DND-41 (cell line): Measurements from ENCODE around the gene KCNJ11.

Experiments used
- EZH2 ChIP-seq: IDR thresholded peaks from 3 replicates; pipeline ENCODE4 v1.6.1; 2012; ENCODE audit warnings: borderline replicate concordance, low read depth, mild to moderate bottlenecking, moderate library complexity, low read length, inconsistent platforms; ENCODE audit not compliant: severe bottlenecking
- TF ChIP-seq, protein P1 (sequence below): IDR thresholded peaks from 2 replicates; pipeline ENCODE4 v1.5.1; 2012; ENCODE audit warnings: borderline replicate concordance, low read length, moderate library complexity, mild to moderate bottlenecking; ENCODE audit not compliant: poor library complexity, severe bottlenecking; ENCODE audit errors: extremely low read depth

GRCh38 chr11:17414317-17414737 is 25.9 kb upstream of the KCNJ11 start:
- TF ChIP-seq, protein P1, sequence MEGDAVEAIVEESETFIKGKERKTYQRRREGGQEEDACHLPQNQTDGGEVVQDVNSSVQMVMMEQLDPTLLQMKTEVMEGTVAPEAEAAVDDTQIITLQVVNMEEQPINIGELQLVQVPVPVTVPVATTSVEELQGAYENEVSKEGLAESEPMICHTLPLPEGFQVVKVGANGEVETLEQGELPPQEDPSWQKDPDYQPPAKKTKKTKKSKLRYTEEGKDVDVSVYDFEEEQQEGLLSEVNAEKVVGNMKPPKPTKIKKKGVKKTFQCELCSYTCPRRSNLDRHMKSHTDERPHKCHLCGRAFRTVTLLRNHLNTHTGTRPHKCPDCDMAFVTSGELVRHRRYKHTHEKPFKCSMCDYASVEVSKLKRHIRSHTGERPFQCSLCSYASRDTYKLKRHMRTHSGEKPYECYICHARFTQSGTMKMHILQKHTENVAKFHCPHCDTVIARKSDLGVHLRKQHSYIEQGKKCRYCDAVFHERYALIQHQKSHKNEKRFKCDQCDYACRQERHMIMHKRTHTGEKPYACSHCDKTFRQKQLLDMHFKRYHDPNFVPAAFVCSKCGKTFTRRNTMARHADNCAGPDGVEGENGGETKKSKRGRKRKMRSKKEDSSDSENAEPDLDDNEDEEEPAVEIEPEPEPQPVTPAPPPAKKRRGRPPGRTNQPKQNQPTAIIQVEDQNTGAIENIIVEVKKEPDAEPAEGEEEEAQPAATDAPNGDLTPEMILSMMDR, result no peak
- no peak for TF ChIP-seq EZH2
